HFF-Myc (cell line): ENCODE measurements around the gene KIRREL3.

ENCODE experiments used
- DNase-seq: peaks from one replicate; pipeline ENCODE4 v3.0.0-alpha.2; 2011; ENCODE audit warnings: low read depth; ENCODE audit errors: extremely low read depth
- H3K4me3 ChIP-seq: replicated peaks from 2 replicates; pipeline ENCODE4 v1.5.1; 2011; ENCODE audit warnings: low read depth, mild to moderate bottlenecking, control low read depth, low read length
- CTCF ChIP-seq: IDR thresholded peaks from 2 replicates; pipeline ENCODE4 v1.5.1; 2012; ENCODE audit warnings: mild to moderate bottlenecking, low read depth, low read length, control low read depth; ENCODE audit errors: missing control alignments

The KIRREL3 gene

GRCh38 chr11:126518071-126518971 lies 482.2 kb downstream of the KIRREL3 start:
- H3K4me3 ChIP-seq, result no peak overlapping the region
- no peak for TF ChIP-seq CTCF
- no peak for DNase-seq

GRCh38 chr11:126515501-126515900 lies 485.1 kb downstream of the KIRREL3 start:
- H3K4me3 ChIP-seq, result no peak overlapping the region
- TF ChIP-seq CTCF, result no peak
- no peak for DNase-seq

GRCh38 chr11:126514061-126514693 lies 486.4 kb downstream of the KIRREL3 start:
- no peak for DNase-seq
- no peak overlapping the region for H3K4me3 ChIP-seq
- TF ChIP-seq CTCF, result no peak

GRCh38 chr11:126512741-126513715 lies 487.5 kb downstream of the KIRREL3 start:
- DNase-seq, result no peak
- no peak overlapping the region for H3K4me3 ChIP-seq
- TF ChIP-seq CTCF, result no peak

GRCh38 chr11:126512251-126512650 lies 488.3 kb downstream of the KIRREL3 start:
- no peak for TF ChIP-seq CTCF
- no peak for DNase-seq
- no peak overlapping the region for H3K4me3 ChIP-seq

GRCh38 chr11:126511475-126512115 lies 489.0 kb downstream of the KIRREL3 start:
- no peak for DNase-seq

More at GRCh38 chr11:126511475-126512115, 489.0 kb downstream of the KIRREL3 start:
- no peak for TF ChIP-seq CTCF
- H3K4me3 ChIP-seq, result no peak overlapping the region
